IMR-90 (cell line): ENCODE measurements around the gene ASB9. TPM values are rescaled to one million over a fixed set of nuclear protein-coding genes. Genes with fewer than 3 reads are reported as not detected.

Experiments used
- ATAC-seq: fragments of 200-7000 bp; cut with Tn5 transposase; 2 replicates; pipeline ENCODE4 v1.9.1; 2020; ENCODE audit warnings: low read depth, mild to moderate bottlenecking, moderate library complexity
- BruUV-seq: library from RNA; stranded (reverse); fragments of 400-500 nt; replicated peaks from 2 replicates; lab custom pipeline; 2021; lab: Mats Ljungman, UMichigan
- CTCF ChIA-PET: fragments of 300-600 bp; formaldehyde crosslinking; extraction: SDS; loops from one replicate; lab custom pipeline; 2021; ENCODE audit warnings: antibody characterized with exemption; lab: Yijun Ruan, JAX
- POLR2A ChIA-PET: fragments of 300-600 bp; sonication (Branson Sonifier 250); formaldehyde crosslinking; loops from one replicate; lab custom pipeline; 2022; ENCODE audit warnings: antibody characterized with exemption; ENCODE audit not compliant: unreplicated experiment; lab: Charles Lee
- DNase-seq: peaks from one replicate; pipeline ENCODE4 v3.0.0; 2013
- H2AFZ ChIP-seq: replicated peaks from 2 replicates; pipeline ENCODE3; 2013; ENCODE audit warnings: low read length, mild to moderate bottlenecking; ENCODE audit not compliant: poor library complexity
- H2AK5ac ChIP-seq: 2 replicates; pipeline ENCODE4 v1.6.1; 2013; ENCODE audit warnings: low read depth, low read length, inconsistent platforms
- H2AK9ac ChIP-seq: replicated peaks from 2 replicates; pipeline ENCODE3; 2013; ENCODE audit warnings: mild to moderate bottlenecking, low read depth, low read length, moderate library complexity; ENCODE audit not compliant: poor library complexity
- H2BK120ac ChIP-seq: 2 replicates; pipeline ENCODE4 v1.6.1; 2013; ENCODE audit warnings: low read depth, low read length, inconsistent platforms
- H2BK15ac ChIP-seq: 3 replicates; pipeline ENCODE4 v1.6.1; 2013; ENCODE audit warnings: low read depth, low read length, inconsistent platforms
- H2BK20ac ChIP-seq: 2 replicates; pipeline ENCODE4 v1.6.1; 2013; ENCODE audit warnings: low read depth, mild to moderate bottlenecking, inconsistent platforms, low read length, moderate library complexity
- H2BK5ac ChIP-seq: 2 replicates; pipeline ENCODE4 v1.6.1; 2013; ENCODE audit warnings: mild to moderate bottlenecking, low read depth, low read length, inconsistent platforms; ENCODE audit not compliant: poor library complexity, severe bottlenecking
- H3K14ac ChIP-seq: replicated peaks from 2 replicates; pipeline ENCODE4 v1.6.1; 2013; ENCODE audit warnings: low read depth, low read length, inconsistent platforms
- H3K18ac ChIP-seq: 2 replicates; pipeline ENCODE4 v1.6.1; 2013; ENCODE audit warnings: low read depth, low read length, control low read depth
- H3K23ac ChIP-seq: 2 replicates; pipeline ENCODE4 v1.6.1; 2013; ENCODE audit warnings: low read depth, low read length, inconsistent platforms
- H3K27ac ChIP-seq: 2 replicates; pipeline ENCODE4 v1.5.1; 2013; ENCODE audit warnings: mild to moderate bottlenecking, control low read depth, low read length; ENCODE audit not compliant: insufficient read depth
- H3K27me3 ChIP-seq: 2 replicates; pipeline ENCODE4 v1.6.1; 2013; ENCODE audit warnings: low read length; ENCODE audit not compliant: control insufficient read depth, insufficient read depth
- H3K36me3 ChIP-seq: 2 replicates; pipeline ENCODE4 v1.6.1; 2013; ENCODE audit warnings: low read length, mixed read lengths; ENCODE audit not compliant: control insufficient read depth, insufficient read depth
- H3K4ac ChIP-seq: 2 replicates; pipeline ENCODE4 v1.6.1; 2013; ENCODE audit warnings: low read depth, low read length, inconsistent platforms
- H3K4me1 ChIP-seq: 2 replicates; pipeline ENCODE4 v1.6.1; 2013; ENCODE audit warnings: low read length, mixed read lengths; ENCODE audit not compliant: control insufficient read depth, insufficient read depth
- H3K4me2 ChIP-seq: 2 replicates; pipeline ENCODE4 v1.6.1; 2013; ENCODE audit warnings: low read depth, mild to moderate bottlenecking, control low read depth, low read length, moderate library complexity
- H3K4me3 ChIP-seq: 2 replicates; pipeline ENCODE4 v1.5.1; 2013; ENCODE audit warnings: low read depth, mild to moderate bottlenecking, control low read depth, low read length, moderate library complexity; ENCODE audit not compliant: insufficient read depth
- H3K56ac ChIP-seq: 2 replicates; pipeline ENCODE4 v1.6.1; 2013; ENCODE audit warnings: low read length, inconsistent platforms; ENCODE audit not compliant: insufficient read depth; ENCODE audit errors: extremely low read depth
- H3K79me1 ChIP-seq, 2 experiments: 2 replicates each; pipeline ENCODE4 v1.6.1; 2013; ENCODE audit warnings: low read length in 2 of 2, inconsistent platforms in 1 of 2, low read depth in 1 of 2
- H3K9ac ChIP-seq: 2 replicates; pipeline ENCODE4 v1.6.1; 2013; ENCODE audit warnings: low read depth, low read length, control low read depth
- H3K9me1 ChIP-seq: 2 replicates; pipeline ENCODE4 v1.6.1; 2013; ENCODE audit warnings: low read length, inconsistent platforms; ENCODE audit not compliant: insufficient read depth
- H3K9me3 ChIP-seq: 2 replicates; pipeline ENCODE4 v1.6.1; 2013; ENCODE audit warnings: low read length; ENCODE audit not compliant: control insufficient read depth, insufficient read depth
- H4K20me1 ChIP-seq: 2 replicates; pipeline ENCODE4 v1.6.1; 2013; ENCODE audit warnings: low read length, inconsistent platforms; ENCODE audit not compliant: insufficient read depth
- H4K5ac ChIP-seq: 2 replicates; pipeline ENCODE4 v1.6.1; 2013; ENCODE audit warnings: mild to moderate bottlenecking, low read depth, low read length, control low read depth
- H4K8ac ChIP-seq, 2 experiments: 2 replicates each; pipeline ENCODE4 v1.6.1; 2013; ENCODE audit warnings: low read depth in 2 of 2, low read length in 2 of 2, control low read depth in 1 of 2, inconsistent platforms in 1 of 2
- H4K91ac ChIP-seq: 2 replicates; pipeline ENCODE4 v1.6.1; 2013; ENCODE audit warnings: low read depth, low read length, inconsistent platforms; ENCODE audit not compliant: insufficient read depth
- BHLHE40 ChIP-seq: fragments of 150-350 bp; IDR thresholded peaks from 2 replicates; pipeline ENCODE4 v1.6.1; 2016; ENCODE audit warnings: mild to moderate bottlenecking, low read depth, low read length
- CEBPB ChIP-seq: IDR thresholded peaks from 2 replicates; pipeline ENCODE4 v1.6.1; 2012; ENCODE audit warnings: low read depth, low read length, improper control_type of control experiment
- CHD1 ChIP-seq: IDR thresholded peaks from 2 replicates; pipeline ENCODE4 v1.6.1; 2012; ENCODE audit warnings: low read depth, low read length, improper control_type of control experiment
- CTCF ChIP-seq: conservative IDR thresholded peaks from 2 replicates; pipeline ENCODE4 v1.5.1; 2012; ENCODE audit warnings: mild to moderate bottlenecking, low read depth, low read length, improper control_type of control experiment
- FOS ChIP-seq: fragments of 150-350 bp; IDR thresholded peaks from 2 replicates; pipeline ENCODE4 v1.6.1; 2016; ENCODE audit warnings: low read depth, low read length
- MAFK ChIP-seq: IDR thresholded peaks from 2 replicates; pipeline ENCODE4 v1.6.1; 2012; ENCODE audit warnings: low read depth, low read length, improper control_type of control experiment
- MAZ ChIP-seq: IDR thresholded peaks from 2 replicates; pipeline ENCODE4 v1.6.1; 2012; ENCODE audit warnings: low read depth, mild to moderate bottlenecking, low read length, improper control_type of control experiment, moderate library complexity, borderline replicate concordance
- MXI1 ChIP-seq: IDR thresholded peaks from 2 replicates; pipeline ENCODE4 v1.6.1; 2012; ENCODE audit warnings: low read depth, mild to moderate bottlenecking, low read length, moderate library complexity, borderline replicate concordance
- NFE2L2 ChIP-seq: fragments of 150-350 bp; IDR thresholded peaks from 2 replicates; pipeline ENCODE4 v1.6.1; 2016; ENCODE audit warnings: low read depth, mild to moderate bottlenecking, low read length
- POLR2A ChIP-seq: IDR thresholded peaks from 2 replicates; pipeline ENCODE4 v1.6.1; 2012; ENCODE audit warnings: mild to moderate bottlenecking, low read depth, low read length
- RAD21 ChIP-seq: IDR thresholded peaks from 2 replicates; pipeline ENCODE4 v1.6.1; 2012; ENCODE audit warnings: low read length, improper control_type of control experiment
- RCOR1 ChIP-seq: IDR thresholded peaks from 2 replicates; pipeline ENCODE4 v1.6.1; 2012; ENCODE audit warnings: mild to moderate bottlenecking, low read length, improper control_type of control experiment; ENCODE audit not compliant: insufficient replicate concordance
- RFX5 ChIP-seq: IDR thresholded peaks from 2 replicates; pipeline ENCODE4 v1.8.0; 2012; ENCODE audit warnings: low read depth, mild to moderate bottlenecking, low read length, moderate library complexity
- SMC3 ChIP-seq: fragments of 150-350 bp; IDR thresholded peaks from 2 replicates; pipeline ENCODE4 v1.6.1; 2016; ENCODE audit warnings: low read depth, mild to moderate bottlenecking, antibody characterized with exemption, low read length, moderate library complexity
- WGBS, 2 experiments: methylation state at CpG; one replicate each; pipeline versions ENCODE4 v1.1.5 to v1.1.7; 2013; ENCODE audit warnings: missing lambda C conversion rate in 2 of 2; ENCODE audit not compliant: insufficient read length in 1 of 2; ENCODE audit errors: extremely low coverage in 2 of 2; 5-methylcytosine and 5-hydroxymethylcytosine counted together
- dilution Hi-C: fragments of 300-500 bp; cut with HindIII; formaldehyde crosslinking; loops from one replicate; pipeline ENCODE4 v1.14.3; 2018; ENCODE audit warnings: low sequenced_read_pairs; ENCODE audit not compliant: unreplicated experiment
- in situ Hi-C: fragments of 300-500 bp; cut with MboI; formaldehyde crosslinking; loops from 3 replicates; pipeline ENCODE4 v1.14.3; 2019; ENCODE audit warnings: low sequenced_read_pairs, inconsistent platforms, mixed read lengths
- intact Hi-C: fragments of 100-400 bp; cut with micrococcal nuclease; formaldehyde crosslinking; loops from 2 replicates; pipeline ENCODE4 v1.10.0; 2022
- polyA plus RNA-seq, 3 experiments: library from polyadenylated mRNA; depleted of rRNA; stranded (reverse); fragments of >200 nt; gene quantifications; 2 replicates each; pipeline ENCODE4 v1.2.3, GENCODE V29; 2012; ENCODE audit warnings: low replicate concordance in 1 of 3
- total RNA-seq: library from RNA; depleted of rRNA; stranded (reverse); fragments of >200 nt; gene quantifications from 2 replicates; pipeline ENCODE4 v1.2.3, GENCODE V29; 2012
- TF ChIP-seq, protein P1 (sequence below): fragments of 150-350 bp; IDR thresholded peaks from 2 replicates; pipeline ENCODE4 v1.6.1; 2016; ENCODE audit warnings: low read depth, mild to moderate bottlenecking, low read length, moderate library complexity, borderline replicate concordance
- TF ChIP-seq, protein P2 (sequence below): fragments of 150-350 bp; IDR thresholded peaks from 2 replicates; pipeline ENCODE4 v1.6.1; 2017; ENCODE audit warnings: mild to moderate bottlenecking, antibody characterized with exemption, low read length, low read depth

Gene ASB9
- total and polyA plus RNA-seq, 2 of the 4 experiments (the other 2 are of a cell fraction), result 0.15 to 0.36 TPM

GRCh38 chrX:15311119-15311518 lies 41.2 kb upstream of the ASB9 start:
- Histone ChIP-seq H3K23ac (no peak overlapping the region), H4K91ac (no peak overlapping the region), H3K79me1 (no peaks in the 10 kb centered on the region), H3K27ac (no peak overlapping the region), H2AK5ac (no peak overlapping the region), H3K14ac (no peak overlapping the region), H3K4me2 (no peak overlapping the region), H3K56ac (no peak overlapping the region), H2AFZ (no peak overlapping the region), H3K9me3 (no peaks in the 10 kb centered on the region), H2AK9ac (no peak overlapping the region), H3K36me3 (no peaks in the 10 kb centered on the region), H2BK20ac (no peak overlapping the region), H3K4me1 (no peaks in the 10 kb centered on the region), H4K20me1 (no peaks in the 10 kb centered on the region), H3K4me3 (no peak overlapping the region), H3K9ac (no peak overlapping the region), H3K27me3 (peaks cover 1% of the 10 kb centered on the region; the same call in 1 of the 2 replicates), H2BK15ac (no peak overlapping the region), H4K5ac (no peak overlapping the region), H3K9me1 (no peaks in the 10 kb centered on the region), H2BK5ac (no peak overlapping the region), H3K4ac (no peak overlapping the region), H4K8ac (no peak overlapping the region), H2BK120ac (no peak overlapping the region), H3K18ac (no peak overlapping the region)
- in situ Hi-C loops, result no loop called here
- POLR2A ChIA-PET, result no interaction called here
- CTCF ChIA-PET, result no interaction called here
- TF ChIP-seq MAFK (no peak), RAD21 (no peak), RFX5 (no peak), POLR2A (no peak), CEBPB (no peak), NFE2L2 (no peak), MXI1 (no peak), CHD1 (no peak), CTCF (no peak), SMC3 (no peak), RCOR1 (no peak), BHLHE40 (no peak), MAZ (no peak), FOS (no peak)
- TF ChIP-seq, protein P1, sequence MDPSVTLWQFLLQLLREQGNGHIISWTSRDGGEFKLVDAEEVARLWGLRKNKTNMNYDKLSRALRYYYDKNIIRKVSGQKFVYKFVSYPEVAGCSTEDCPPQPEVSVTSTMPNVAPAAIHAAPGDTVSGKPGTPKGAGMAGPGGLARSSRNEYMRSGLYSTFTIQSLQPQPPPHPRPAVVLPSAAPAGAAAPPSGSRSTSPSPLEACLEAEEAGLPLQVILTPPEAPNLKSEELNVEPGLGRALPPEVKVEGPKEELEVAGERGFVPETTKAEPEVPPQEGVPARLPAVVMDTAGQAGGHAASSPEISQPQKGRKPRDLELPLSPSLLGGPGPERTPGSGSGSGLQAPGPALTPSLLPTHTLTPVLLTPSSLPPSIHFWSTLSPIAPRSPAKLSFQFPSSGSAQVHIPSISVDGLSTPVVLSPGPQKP, result no peak
- TF ChIP-seq, protein P2, sequence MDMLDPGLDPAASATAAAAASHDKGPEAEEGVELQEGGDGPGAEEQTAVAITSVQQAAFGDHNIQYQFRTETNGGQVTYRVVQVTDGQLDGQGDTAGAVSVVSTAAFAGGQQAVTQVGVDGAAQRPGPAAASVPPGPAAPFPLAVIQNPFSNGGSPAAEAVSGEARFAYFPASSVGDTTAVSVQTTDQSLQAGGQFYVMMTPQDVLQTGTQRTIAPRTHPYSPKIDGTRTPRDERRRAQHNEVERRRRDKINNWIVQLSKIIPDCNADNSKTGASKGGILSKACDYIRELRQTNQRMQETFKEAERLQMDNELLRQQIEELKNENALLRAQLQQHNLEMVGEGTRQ, result no peak
- no TSS peak for BruUV-seq
- DNase-seq, result no peak
- no peak for ATAC-seq
- intact Hi-C loops, result no loop called here
- dilution Hi-C loops, result no loop called here
- 20% methylated on average over 1 of the region's 3 CpGs; no CpG with 5 or more reads in 1 of the 2 experiments for WGBS, 2 experiments
